Panc1 (cell line): ENCODE results near the gene RGS5. TPM values are rescaled to one million over a fixed set of nuclear protein-coding genes. Genes with fewer than 3 reads are reported as not detected.

Experiments used
- ATAC-seq: fragments of 200-7000 bp; cut with Tn5 transposase; 2 replicates; pipeline ENCODE4 v1.9.1; 2020; ENCODE audit warnings: mild to moderate bottlenecking, moderate library complexity
- BruUV-seq: library from RNA; stranded (reverse); fragments of 400-500 nt; replicated peaks from 2 replicates; lab custom pipeline; 2021; lab: Mats Ljungman, UMichigan
- CTCF ChIA-PET: fragments of 300-600 bp; sonication (Branson Sonifier 250); formaldehyde crosslinking; loops from one replicate; lab custom pipeline; 2022; ENCODE audit warnings: antibody characterized with exemption; lab: Charles Lee
- POLR2A ChIA-PET: fragments of 300-600 bp; sonication (Branson Sonifier 250); formaldehyde crosslinking; loops from one replicate; lab custom pipeline; 2022; ENCODE audit warnings: antibody characterized with exemption; lab: Charles Lee
- DNase-seq: peaks from one replicate; pipeline ENCODE4 v3.0.0-alpha.2; 2010; ENCODE audit warnings: low read depth, low spot score
- H3K27ac ChIP-seq: 2 replicates; pipeline ENCODE4 v1.5.1; 2011; ENCODE audit warnings: mild to moderate bottlenecking, low read length, inconsistent platforms
- H3K27me3 ChIP-seq: fragments of 200-500 bp; sonication (Bioruptor generic); 2 replicates; pipeline ENCODE4 v1.6.0; 2014; ENCODE audit warnings: low read length, inconsistent platforms; ENCODE audit not compliant: control insufficient read depth, insufficient read depth
- H3K36me3 ChIP-seq: fragments of 200-500 bp; sonication (Bioruptor generic); 2 replicates; pipeline ENCODE4 v1.5.1; 2014; ENCODE audit warnings: inconsistent platforms, mild to moderate bottlenecking, low read length, moderate library complexity; ENCODE audit not compliant: control insufficient read depth, insufficient read depth
- H3K4me1 ChIP-seq: 2 replicates; pipeline ENCODE4 v1.5.1; 2011; ENCODE audit warnings: inconsistent platforms, mild to moderate bottlenecking, low read length, moderate library complexity; ENCODE audit not compliant: control insufficient read depth, insufficient read depth
- H3K4me3 ChIP-seq, 2 experiments: 2 replicates each; pipeline ENCODE4 v1.5.1; 2011 to 2012; ENCODE audit warnings: low read depth in 2 of 2, low read length in 2 of 2, mild to moderate bottlenecking in 2 of 2, inconsistent platforms in 1 of 2, moderate library complexity in 1 of 2
- H3K9me3 ChIP-seq: fragments of 200-500 bp; sonication (Bioruptor generic); 2 replicates; pipeline ENCODE4 v1.5.1; 2014; ENCODE audit warnings: low read depth, mild to moderate bottlenecking, inconsistent platforms, low read length, moderate library complexity; ENCODE audit not compliant: control insufficient read depth, insufficient read depth
- CTCF ChIP-seq: fragments of 450-650 bp; IDR thresholded peaks from 2 replicates; pipeline ENCODE4 v1.5.1; 2017; ENCODE audit warnings: mild to moderate bottlenecking
- POLR2AphosphoS5 ChIP-seq: IDR thresholded peaks from 2 replicates; pipeline ENCODE4 v1.6.1; 2012; ENCODE audit warnings: mild to moderate bottlenecking, low read depth, low read length, moderate library complexity
- REST ChIP-seq, 2 experiments: IDR thresholded peaks; 2 replicates each; pipeline ENCODE4 v1.6.1; 2011 to 2012; ENCODE audit warnings: low read depth in 2 of 2, control low read depth in 1 of 2, low read length in 1 of 2, mild to moderate bottlenecking in 1 of 2, moderate library complexity in 1 of 2; ENCODE audit not compliant: insufficient read depth in 1 of 2
- SIN3A ChIP-seq: IDR thresholded peaks from 2 replicates; pipeline ENCODE4 v1.6.1; 2012; ENCODE audit warnings: low read depth, mild to moderate bottlenecking, low read length, moderate library complexity, borderline replicate concordance; ENCODE audit not compliant: insufficient read depth
- TCF7L2 ChIP-seq: IDR thresholded peaks from 2 replicates; pipeline ENCODE4 v1.6.1; 2011; ENCODE audit warnings: mild to moderate bottlenecking, low read depth, low read length, inconsistent platforms
- in situ Hi-C: cut with HindIII; loops from 2 replicates; pipeline ENCODE4 v1.10.0; 2016; ENCODE audit warnings: low sequenced_read_pairs, low pct_unique_long_range_greater_than_20kb
- intact Hi-C: fragments of 100-400 bp; cut with micrococcal nuclease; formaldehyde crosslinking; loops from one replicate; pipeline ENCODE4 v1.10.0; 2022; ENCODE audit not compliant: unreplicated experiment
- total RNA-seq: library from RNA; stranded (reverse); gene quantifications from one replicate; pipeline ENCODE4 v1.2.1, GENCODE V29; 2021; ENCODE audit not compliant: unreplicated experiment

The RGS5 gene
- total RNA-seq, 1 experiment from 2014 or later = 1.5 TPM

- DNase-seq = no peak
- H3K27ac ChIP-seq = no peak overlapping the region
- no peaks in the 10 kb centered on the region for H3K36me3 ChIP-seq
- intact Hi-C loops (no loop called here), in situ Hi-C loops (no loop called here)
- ChIA-PET CTCF (no interaction called here), POLR2A (no interaction called here)
- TF ChIP-seq POLR2AphosphoS5 = no peak
- no peak for TF ChIP-seq SIN3A
- TF ChIP-seq TCF7L2 = no peak
- no peak for TF ChIP-seq REST (IDR thresholded peaks at IDR 0.05; ENCODE audit: insufficient read depth in 1 of 2, low read depth in 2 of 2, low read length in 1 of 2)
- no peak for TF ChIP-seq CTCF
- H3K27me3 ChIP-seq = no peaks in the 10 kb centered on the region
- H3K4me1 ChIP-seq = no peaks in the 10 kb centered on the region
- H3K4me3 ChIP-seq = no peak overlapping the region
- no peaks in the 10 kb centered on the region for H3K9me3 ChIP-seq
- ATAC-seq = no peak
- BruUV-seq = no TSS peak
These were observed 74.4 kb downstream of the RGS5 start for GRCh38 chr1:163128282-163128681.

- in situ Hi-C loops (no loop called here), intact Hi-C loops (no loop called here)
- Histone ChIP-seq H3K27me3 (no peaks in the 10 kb centered on the region), H3K4me1 (no peaks in the 10 kb centered on the region), H3K9me3 (no peaks in the 10 kb centered on the region), H3K36me3 (no peaks in the 10 kb centered on the region), H3K4me3 (no peak overlapping the region), H3K27ac (no peak overlapping the region)
- no peak for DNase-seq
- BruUV-seq = no TSS peak
- CTCF ChIA-PET = no interaction called here
- POLR2A ChIA-PET = no interaction called here
- no peak for TF ChIP-seq SIN3A
- TF ChIP-seq REST (IDR thresholded peaks at IDR 0.05; ENCODE audit: insufficient read depth in 1 of 2, low read depth in 2 of 2, low read length in 1 of 2) = no peak
- no peak for TF ChIP-seq TCF7L2
- no peak for TF ChIP-seq CTCF
- TF ChIP-seq POLR2AphosphoS5 = no peak
- ATAC-seq = no peak
These were observed 77.9 kb downstream of the RGS5 start for GRCh38 chr1:163124812-163125211.
